Uterus (tissue), 4 donors: Measurements from ENCODE around the gene KREMEN2. TPM values are rescaled to one million over a fixed set of nuclear protein-coding genes. Genes with fewer than 3 reads are reported as not detected.

ENCODE experiments used
- DNase-seq, 2 donors: peaks; one replicate each; pipeline ENCODE4 v3.0.0-alpha.2; 2019 to 2020
- H3K27ac ChIP-seq, 2 donors: fragments of 200-600 bp; sonication (generic); 1 replicate in 1 of 2; 2 replicates in 1 of 2; pipeline ENCODE4 v1.5.1; 2016 to 2018
- H3K27me3 ChIP-seq, 2 donors: fragments of 200-600 bp; sonication (generic); one replicate each; pipeline ENCODE4 v1.5.1; 2018 to 2019; ENCODE audit warnings: control low read depth in 1 of 2
- H3K36me3 ChIP-seq, 2 donors: fragments of 200-600 bp; sonication (generic); one replicate each; pipeline ENCODE4 v1.5.1; 2019; ENCODE audit warnings: control low read depth in 1 of 2
- H3K4me1 ChIP-seq, 2 donors: fragments of 200-600 bp; sonication (generic); one replicate each; pipeline ENCODE4 v1.5.1; 2018 to 2019; ENCODE audit warnings: control low read depth in 1 of 2
- H3K4me3 ChIP-seq, 2 donors: fragments of 200-600 bp; sonication (generic); 1 replicate in 1 of 2; 2 replicates in 1 of 2; pipeline ENCODE4 v1.5.1; 2018 to 2019; ENCODE audit warnings: mild to moderate bottlenecking in 1 of 2
- H3K9me3 ChIP-seq, 2 donors: fragments of 200-600 bp; sonication (generic); one replicate each; pipeline ENCODE4 v1.5.1; 2019; ENCODE audit warnings: control low read depth in 1 of 2
- POLR2A ChIP-seq, 2 donors: fragments of 450-650 bp; IDR thresholded peaks; one replicate each; pipeline ENCODE4 v1.6.1; 2016; ENCODE audit warnings: antibody characterized with exemption in 2 of 2, mild to moderate bottlenecking in 1 of 2, moderate library complexity in 1 of 2
- intact Hi-C: fragments of 100-400 bp; cut with DNase I; formaldehyde crosslinking; loops from one replicate; pipeline ENCODE4 v1.15.1; 2023; ENCODE audit warnings: low total_unique reads
- total RNA-seq, 4 donors: library from RNA; depleted of rRNA in 3 of 4; stranded (reverse); fragments of >200 nt in 3 of 4; gene quantifications; one replicate each; pipeline versions ENCODE4 v1.1.0 to v1.2.4, GENCODE V29; 2014 to 2023
- TF ChIP-seq, protein P1 (sequence below), 4 experiments: fragments of 200-600 bp in 2 of 4; fragments of 450-650 bp in 2 of 4; sonication (generic) in 2 of 4; IDR thresholded peaks; one replicate each; pipeline ENCODE4 v1.5.1; 2016 to 2019; ENCODE audit warnings: antibody characterized with exemption in 4 of 4, mild to moderate bottlenecking in 2 of 4, moderate library complexity in 1 of 4
- donor health status: DM: yes; HTN: yes; CAD: no.

The KREMEN2 gene
- total RNA-seq, 4 donors from 2014 or later: 0.41 TPM; not detected in 3

DNA sequence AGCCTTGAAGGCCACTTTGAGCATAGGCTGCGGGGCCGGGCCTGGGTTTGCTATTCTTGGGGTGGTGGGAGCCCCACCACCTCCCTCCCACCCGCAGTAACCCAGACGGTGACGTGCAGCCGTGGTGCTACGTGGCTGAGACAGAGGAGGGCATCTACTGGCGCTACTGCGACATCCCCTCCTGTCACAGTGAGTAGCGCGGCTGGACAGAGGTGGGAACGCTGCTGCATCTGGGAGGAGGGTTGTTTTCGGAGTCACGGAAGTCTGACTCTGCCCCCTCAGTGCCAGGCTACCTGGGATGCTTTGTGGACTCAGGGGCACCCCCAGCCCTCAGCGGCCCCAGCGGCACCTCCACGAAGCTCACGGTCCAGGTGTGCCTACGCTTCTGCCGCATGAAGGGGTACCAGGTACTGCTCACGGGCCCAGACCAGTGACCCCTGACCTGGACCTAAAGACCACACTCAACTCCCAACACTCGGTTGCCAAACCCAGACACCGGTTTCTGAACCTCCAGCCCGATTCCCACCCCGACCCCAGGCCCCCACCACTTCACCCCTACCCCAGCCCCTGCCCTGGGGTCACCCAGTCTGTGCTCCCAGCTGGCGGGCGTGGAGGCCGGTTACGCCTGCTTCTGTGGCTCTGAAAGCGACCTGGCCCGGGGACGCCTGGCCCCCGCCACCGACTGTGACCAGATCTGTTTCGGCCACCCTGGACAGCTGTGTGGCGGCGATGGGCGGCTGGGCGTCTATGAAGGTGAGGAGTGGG lies 2.1 kb downstream of the KREMEN2 start:
- H3K27me3 ChIP-seq: peaks cover 28 to 36% of the 10 kb centered on the region in 2 donors
- H3K4me3 ChIP-seq: no peak overlapping the region
- no peak for DNase-seq
- no peak overlapping the region for H3K27ac ChIP-seq
- H3K9me3 ChIP-seq: no peaks in the 10 kb centered on the region
- no peaks in the 10 kb centered on the region for H3K36me3 ChIP-seq
- intact Hi-C loops: no loop called here
- no peak for TF ChIP-seq POLR2A (IDR thresholded peaks at IDR 0.05)
- TF ChIP-seq, protein P1, sequence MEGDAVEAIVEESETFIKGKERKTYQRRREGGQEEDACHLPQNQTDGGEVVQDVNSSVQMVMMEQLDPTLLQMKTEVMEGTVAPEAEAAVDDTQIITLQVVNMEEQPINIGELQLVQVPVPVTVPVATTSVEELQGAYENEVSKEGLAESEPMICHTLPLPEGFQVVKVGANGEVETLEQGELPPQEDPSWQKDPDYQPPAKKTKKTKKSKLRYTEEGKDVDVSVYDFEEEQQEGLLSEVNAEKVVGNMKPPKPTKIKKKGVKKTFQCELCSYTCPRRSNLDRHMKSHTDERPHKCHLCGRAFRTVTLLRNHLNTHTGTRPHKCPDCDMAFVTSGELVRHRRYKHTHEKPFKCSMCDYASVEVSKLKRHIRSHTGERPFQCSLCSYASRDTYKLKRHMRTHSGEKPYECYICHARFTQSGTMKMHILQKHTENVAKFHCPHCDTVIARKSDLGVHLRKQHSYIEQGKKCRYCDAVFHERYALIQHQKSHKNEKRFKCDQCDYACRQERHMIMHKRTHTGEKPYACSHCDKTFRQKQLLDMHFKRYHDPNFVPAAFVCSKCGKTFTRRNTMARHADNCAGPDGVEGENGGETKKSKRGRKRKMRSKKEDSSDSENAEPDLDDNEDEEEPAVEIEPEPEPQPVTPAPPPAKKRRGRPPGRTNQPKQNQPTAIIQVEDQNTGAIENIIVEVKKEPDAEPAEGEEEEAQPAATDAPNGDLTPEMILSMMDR (IDR thresholded peaks at IDR 0.05): no peak
- H3K4me1 ChIP-seq: peaks cover 0 to 46% of the 10 kb centered on the region in 2 donors

DNA sequence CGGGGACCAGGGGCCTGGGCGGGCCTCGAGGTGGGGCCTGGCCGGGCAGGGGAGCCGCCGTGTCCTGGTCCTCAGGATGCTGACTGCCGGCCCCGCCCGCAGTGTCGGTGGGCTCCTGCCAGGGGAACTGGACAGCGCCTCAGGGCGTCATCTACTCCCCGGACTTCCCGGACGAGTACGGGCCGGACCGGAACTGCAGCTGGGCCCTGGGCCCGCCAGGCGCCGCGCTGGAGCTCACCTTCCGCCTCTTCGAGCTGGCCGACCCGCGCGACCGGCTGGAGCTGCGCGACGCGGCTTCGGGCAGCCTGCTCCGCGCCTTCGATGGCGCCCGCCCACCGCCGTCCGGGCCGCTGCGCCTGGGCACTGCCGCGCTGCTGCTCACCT lies 2.7 kb downstream of the KREMEN2 start:
- no peak for TF ChIP-seq POLR2A (IDR thresholded peaks at IDR 0.05)
- TF ChIP-seq, protein P1 (IDR thresholded peaks at IDR 0.05): no peak
- peaks cover 0 to 46% of the 10 kb centered on the region in 2 donors for H3K4me1 ChIP-seq

DNA sequence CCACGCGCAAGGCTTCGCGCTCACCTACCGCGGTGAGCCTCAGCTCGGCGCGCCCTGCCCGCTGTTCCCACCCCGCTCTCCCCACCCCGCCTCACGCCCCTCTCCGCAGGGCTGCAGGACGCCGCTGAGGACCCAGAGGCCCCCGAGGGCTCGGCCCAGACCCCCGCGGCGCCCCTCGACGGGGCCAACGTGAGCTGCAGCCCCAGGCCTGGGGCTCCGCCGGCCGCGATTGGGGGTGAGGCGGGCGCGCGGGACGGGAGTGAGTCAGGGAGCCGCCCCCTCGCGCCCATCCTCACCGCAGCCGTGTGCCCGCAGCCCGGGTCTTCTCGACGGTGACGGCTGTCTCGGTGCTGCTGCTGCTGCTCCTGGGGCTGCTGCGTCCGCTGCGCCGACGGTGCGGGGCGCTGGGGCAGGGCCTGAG lies 3.1 kb downstream of the KREMEN2 start:
- H3K36me3 ChIP-seq: no peaks in the 10 kb centered on the region
- DNase-seq: no peak
- H3K4me3 ChIP-seq: no peak overlapping the region
- no peaks in the 10 kb centered on the region for H3K9me3 ChIP-seq
- H3K27ac ChIP-seq: no peak overlapping the region
- intact Hi-C loops: no loop called here
- no peak for TF ChIP-seq POLR2A (IDR thresholded peaks at IDR 0.05)
- TF ChIP-seq, protein P1 (IDR thresholded peaks at IDR 0.05): no peak
- peaks cover 21 to 36% of the 10 kb centered on the region in 2 donors for H3K27me3 ChIP-seq
- H3K4me1 ChIP-seq: peaks cover 0 to 46% of the 10 kb centered on the region in 2 donors

More for the DNA sequence above, 2.7 kb downstream of the KREMEN2 start:
- Histone ChIP-seq H3K4me3 (no peak overlapping the region), H3K27me3 (peaks cover 25 to 36% of the 10 kb centered on the region in 2 donors), H3K9me3 (no peaks in the 10 kb centered on the region), H3K36me3 (no peaks in the 10 kb centered on the region), H3K27ac (no peak overlapping the region)
- intact Hi-C loops: no loop called here
- DNase-seq: no peak

DNA sequence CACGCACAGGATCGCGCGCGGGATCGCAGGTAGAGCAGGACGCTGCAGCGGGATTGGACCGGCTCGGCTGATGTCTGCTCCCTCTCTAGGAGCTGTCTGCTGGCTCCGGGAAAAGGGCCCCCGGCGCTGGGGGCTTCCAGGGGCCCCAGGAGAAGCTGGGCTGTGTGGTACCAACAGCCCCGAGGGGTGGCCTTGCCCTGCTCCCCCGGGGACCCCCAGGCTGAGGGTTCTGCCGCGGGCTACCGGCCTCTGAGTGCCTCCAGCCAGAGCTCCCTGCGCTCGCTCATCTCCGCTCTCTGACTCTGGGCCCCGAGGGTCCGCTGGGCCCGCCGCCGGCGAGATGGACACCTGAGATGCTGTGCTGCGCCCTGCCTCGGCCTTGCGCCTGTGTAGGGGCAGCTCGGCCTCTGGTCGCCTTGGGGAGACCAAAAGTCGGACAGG lies 3.7 kb downstream of the KREMEN2 start:
- intact Hi-C loops: no loop called here
- Histone ChIP-seq H3K9me3 (no peaks in the 10 kb centered on the region), H3K4me1 (peaks cover 0 to 46% of the 10 kb centered on the region in 2 donors), H3K27ac (no peak overlapping the region), H3K27me3 (peaks cover 20 to 36% of the 10 kb centered on the region in 2 donors), H3K36me3 (no peaks in the 10 kb centered on the region), H3K4me3 (no peak overlapping the region)
- TF ChIP-seq, protein P1 (IDR thresholded peaks at IDR 0.05): no peak
- no peak for TF ChIP-seq POLR2A (IDR thresholded peaks at IDR 0.05)
- no peak for DNase-seq

DNA sequence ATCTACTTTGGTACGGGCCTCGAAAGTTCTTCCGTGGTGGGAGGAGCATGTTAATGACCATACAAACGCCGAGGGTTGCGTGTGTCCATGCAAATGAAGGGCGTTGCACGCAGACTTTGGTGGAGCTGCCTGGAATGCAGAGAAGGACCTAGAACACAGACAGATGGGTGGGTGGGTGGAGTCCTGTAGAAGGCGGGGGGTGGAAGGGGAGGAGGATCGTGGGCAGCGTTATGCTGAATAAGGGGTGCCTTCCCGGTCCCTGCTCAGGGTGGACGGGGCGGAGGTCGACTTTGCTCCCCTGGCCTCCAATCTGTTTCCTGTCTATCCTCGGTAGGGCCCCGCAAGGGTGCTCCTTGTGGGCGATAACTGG lies 4.3 kb downstream of the KREMEN2 start:
- H3K27ac ChIP-seq: no peak overlapping the region
- intact Hi-C loops: no loop called here
- peaks cover 0 to 40% of the 10 kb centered on the region in 2 donors for H3K4me1 ChIP-seq
- H3K9me3 ChIP-seq: no peaks in the 10 kb centered on the region
- H3K4me3 ChIP-seq: no peak overlapping the region
- DNase-seq: no peak
- no peak for TF ChIP-seq POLR2A (IDR thresholded peaks at IDR 0.05)
- TF ChIP-seq, protein P1 (IDR thresholded peaks at IDR 0.05): no peak
- no peaks in the 10 kb centered on the region for H3K36me3 ChIP-seq
- peaks cover 14 to 31% of the 10 kb centered on the region in 2 donors for H3K27me3 ChIP-seq
